GM20000 (cell line): ENCODE measurements around the gene SUMO2.
A peak's percentile ranks its signal among the peaks of the same experiment; 100 is the strongest.

Experiments used
- DNase-seq: peaks from one replicate; pipeline ENCODE4 v3.0.0; 2012; ENCODE audit warnings: low spot score
- TF ChIP-seq, protein P1 (sequence below): IDR thresholded peaks from 2 replicates; pipeline ENCODE4 v1.5.1; 2012; ENCODE audit warnings: mild to moderate bottlenecking, control low read depth; ENCODE audit errors: extremely low read depth, missing control alignments

The SUMO2 gene

GRCh38 chr17:75182569-75183436 is at the start of gene SUMO2:
SUMO2 (minus strand) TSS chr17:75182959; CDS start chr17:75182834, 125 bp downstream.
- DNase-seq: peak; percentile 99
- TF ChIP-seq, protein P1, sequence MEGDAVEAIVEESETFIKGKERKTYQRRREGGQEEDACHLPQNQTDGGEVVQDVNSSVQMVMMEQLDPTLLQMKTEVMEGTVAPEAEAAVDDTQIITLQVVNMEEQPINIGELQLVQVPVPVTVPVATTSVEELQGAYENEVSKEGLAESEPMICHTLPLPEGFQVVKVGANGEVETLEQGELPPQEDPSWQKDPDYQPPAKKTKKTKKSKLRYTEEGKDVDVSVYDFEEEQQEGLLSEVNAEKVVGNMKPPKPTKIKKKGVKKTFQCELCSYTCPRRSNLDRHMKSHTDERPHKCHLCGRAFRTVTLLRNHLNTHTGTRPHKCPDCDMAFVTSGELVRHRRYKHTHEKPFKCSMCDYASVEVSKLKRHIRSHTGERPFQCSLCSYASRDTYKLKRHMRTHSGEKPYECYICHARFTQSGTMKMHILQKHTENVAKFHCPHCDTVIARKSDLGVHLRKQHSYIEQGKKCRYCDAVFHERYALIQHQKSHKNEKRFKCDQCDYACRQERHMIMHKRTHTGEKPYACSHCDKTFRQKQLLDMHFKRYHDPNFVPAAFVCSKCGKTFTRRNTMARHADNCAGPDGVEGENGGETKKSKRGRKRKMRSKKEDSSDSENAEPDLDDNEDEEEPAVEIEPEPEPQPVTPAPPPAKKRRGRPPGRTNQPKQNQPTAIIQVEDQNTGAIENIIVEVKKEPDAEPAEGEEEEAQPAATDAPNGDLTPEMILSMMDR: no peak

DNA sequence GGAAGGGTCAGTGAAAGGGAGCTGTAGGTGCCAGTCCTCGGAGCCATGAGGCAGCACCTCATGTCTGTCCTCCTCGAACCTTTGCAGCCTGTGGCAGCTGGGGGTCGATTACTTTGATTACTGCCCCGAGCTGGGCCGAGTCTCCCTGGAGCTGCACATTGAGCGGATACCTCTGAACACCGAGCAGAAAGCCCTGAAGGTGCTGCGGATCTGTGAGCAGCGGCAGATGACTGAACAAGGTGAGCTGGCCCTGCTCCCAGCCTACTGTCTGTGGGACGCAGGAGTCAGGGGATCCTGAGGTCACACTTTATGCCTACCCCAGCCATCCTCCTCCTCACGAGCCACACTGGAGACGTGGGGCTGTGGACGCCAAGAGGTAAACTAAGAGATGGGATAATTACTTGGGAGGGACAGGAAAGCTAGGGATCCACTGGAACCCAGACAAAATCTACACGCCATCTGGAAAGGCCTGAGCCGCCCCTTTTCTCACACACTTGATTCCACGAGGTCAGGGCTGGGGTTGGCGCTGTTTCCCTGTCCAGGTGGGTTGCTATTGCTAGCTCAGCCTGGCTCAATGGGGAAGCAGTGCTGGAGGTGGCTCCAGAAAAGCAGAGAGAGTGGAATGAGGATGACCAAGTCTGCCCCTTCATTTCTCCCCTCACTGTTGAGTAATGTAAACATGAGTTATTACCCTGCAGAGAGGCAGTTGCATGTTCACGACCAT is 49.1 kb upstream of the SUMO2 start:
- DNase-seq: no peak
- TF ChIP-seq, protein P1: no peak

GRCh38 chr17:75231071-75231470 is 48.3 kb upstream of the SUMO2 start:
- TF ChIP-seq, protein P1: no peak
- DNase-seq: no peak

DNA sequence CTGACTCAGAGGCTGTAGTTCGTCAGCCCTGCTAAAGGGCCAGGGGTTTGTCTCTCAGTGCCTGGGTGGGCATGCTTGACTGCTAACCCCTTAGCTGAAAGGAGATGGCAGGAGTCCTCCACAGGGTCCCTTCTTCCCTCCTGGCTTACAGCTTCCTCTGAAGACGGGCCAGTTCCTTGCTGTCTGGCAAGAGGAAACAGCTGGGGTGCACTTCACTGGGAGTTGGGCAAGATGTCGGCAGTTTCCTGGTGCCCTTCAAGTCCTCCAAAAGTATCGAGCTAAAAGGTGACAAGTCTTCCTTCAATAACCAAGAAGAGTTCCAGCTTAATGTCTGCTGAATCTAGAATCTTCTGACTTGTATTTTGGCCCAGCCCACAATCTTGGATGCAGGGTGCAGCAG is 46.1 kb upstream of the SUMO2 start:
- DNase-seq: no peak
- TF ChIP-seq, protein P1: no peak

GRCh38 chr17:75228305-75228704 is 45.5 kb upstream of the SUMO2 start:
- DNase-seq: no peak

DNA sequence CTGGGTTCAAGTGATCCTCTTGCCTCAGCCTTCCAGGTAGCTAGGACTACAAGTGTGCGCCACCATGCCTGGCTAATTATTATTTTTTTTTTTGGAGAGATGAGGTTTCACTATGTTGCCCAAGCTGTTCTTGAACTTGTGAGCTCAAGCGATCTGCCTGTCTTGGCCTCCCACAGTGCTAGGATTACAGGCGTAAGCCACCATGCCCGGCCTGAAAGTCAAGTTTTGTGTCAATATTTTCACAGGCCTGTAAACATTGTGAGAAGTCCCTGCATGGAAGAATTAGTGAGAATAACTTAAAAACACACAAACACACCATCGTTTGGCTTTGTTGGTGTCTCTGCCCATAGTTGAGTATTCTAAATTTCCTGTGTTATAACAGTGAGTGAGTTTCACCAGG is 45.0 kb upstream of the SUMO2 start:
- no peak for DNase-seq
- TF ChIP-seq, protein P1: no peak

More at GRCh38 chr17:75228305-75228704, 45.5 kb upstream of the SUMO2 start:
- TF ChIP-seq, protein P1: no peak

GRCh38 chr17:75225016-75225415 is 42.3 kb upstream of the SUMO2 start:
- DNase-seq: no peak
- TF ChIP-seq, protein P1: no peak
